ENCODE data around the gene DMBT1.

DNA sequence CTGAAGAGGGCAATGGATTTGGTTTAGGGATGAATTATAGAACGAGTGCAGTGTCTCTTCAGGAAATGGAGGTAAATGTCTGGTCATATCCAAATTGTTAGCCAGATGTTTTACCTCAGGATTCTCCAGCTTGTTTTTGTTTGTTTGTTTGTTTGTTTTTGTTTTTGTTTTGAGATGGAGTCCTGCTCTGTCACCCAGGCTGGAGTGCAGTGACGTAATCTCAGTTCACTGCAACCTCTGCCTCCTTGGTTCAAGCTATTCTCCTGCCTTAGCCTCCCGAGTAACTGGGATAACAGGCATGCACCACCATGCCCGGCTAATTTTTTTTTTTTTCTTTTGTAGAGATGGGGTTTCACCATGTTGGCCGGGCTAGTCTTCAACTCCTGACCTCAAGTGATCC is 132.2 kb downstream of the DMBT1 start:
- TF ChIP-seq, protein P1, sequence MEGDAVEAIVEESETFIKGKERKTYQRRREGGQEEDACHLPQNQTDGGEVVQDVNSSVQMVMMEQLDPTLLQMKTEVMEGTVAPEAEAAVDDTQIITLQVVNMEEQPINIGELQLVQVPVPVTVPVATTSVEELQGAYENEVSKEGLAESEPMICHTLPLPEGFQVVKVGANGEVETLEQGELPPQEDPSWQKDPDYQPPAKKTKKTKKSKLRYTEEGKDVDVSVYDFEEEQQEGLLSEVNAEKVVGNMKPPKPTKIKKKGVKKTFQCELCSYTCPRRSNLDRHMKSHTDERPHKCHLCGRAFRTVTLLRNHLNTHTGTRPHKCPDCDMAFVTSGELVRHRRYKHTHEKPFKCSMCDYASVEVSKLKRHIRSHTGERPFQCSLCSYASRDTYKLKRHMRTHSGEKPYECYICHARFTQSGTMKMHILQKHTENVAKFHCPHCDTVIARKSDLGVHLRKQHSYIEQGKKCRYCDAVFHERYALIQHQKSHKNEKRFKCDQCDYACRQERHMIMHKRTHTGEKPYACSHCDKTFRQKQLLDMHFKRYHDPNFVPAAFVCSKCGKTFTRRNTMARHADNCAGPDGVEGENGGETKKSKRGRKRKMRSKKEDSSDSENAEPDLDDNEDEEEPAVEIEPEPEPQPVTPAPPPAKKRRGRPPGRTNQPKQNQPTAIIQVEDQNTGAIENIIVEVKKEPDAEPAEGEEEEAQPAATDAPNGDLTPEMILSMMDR (IDR thresholded peaks at IDR 0.05): no peak
- no peak for TF ChIP-seq POLR2A (IDR thresholded peaks at IDR 0.05)

Measured in right lobe of liver (tissue), 4 donors.